ENCODE measurements around the gene HERC5.

- no peak for TF ChIP-seq CSDC2 (CRISPR knock-in tag; IDR thresholded peaks at IDR 0.05)
- no peak for TF ChIP-seq ESRRG (CRISPR knock-in tag; IDR thresholded peaks at IDR 0.05)
- no peak for TF ChIP-seq ZFP3 (CRISPR knock-in tag; IDR thresholded peaks at IDR 0.05)
Measured at GRCh38 chr4:88409206-88409605, 47.7 kb upstream of the HERC5 start.
